ENCODE measurements around the gene WBP1L. TPM values are rescaled to one million over a fixed set of nuclear protein-coding genes. Genes with fewer than 3 reads are reported as not detected.
A peak's percentile ranks its signal among the peaks of the same experiment; 100 is the strongest.

Gene WBP1L
- total RNA-seq, 1 donor from 2014 or later, result 80.8 TPM

DNA sequence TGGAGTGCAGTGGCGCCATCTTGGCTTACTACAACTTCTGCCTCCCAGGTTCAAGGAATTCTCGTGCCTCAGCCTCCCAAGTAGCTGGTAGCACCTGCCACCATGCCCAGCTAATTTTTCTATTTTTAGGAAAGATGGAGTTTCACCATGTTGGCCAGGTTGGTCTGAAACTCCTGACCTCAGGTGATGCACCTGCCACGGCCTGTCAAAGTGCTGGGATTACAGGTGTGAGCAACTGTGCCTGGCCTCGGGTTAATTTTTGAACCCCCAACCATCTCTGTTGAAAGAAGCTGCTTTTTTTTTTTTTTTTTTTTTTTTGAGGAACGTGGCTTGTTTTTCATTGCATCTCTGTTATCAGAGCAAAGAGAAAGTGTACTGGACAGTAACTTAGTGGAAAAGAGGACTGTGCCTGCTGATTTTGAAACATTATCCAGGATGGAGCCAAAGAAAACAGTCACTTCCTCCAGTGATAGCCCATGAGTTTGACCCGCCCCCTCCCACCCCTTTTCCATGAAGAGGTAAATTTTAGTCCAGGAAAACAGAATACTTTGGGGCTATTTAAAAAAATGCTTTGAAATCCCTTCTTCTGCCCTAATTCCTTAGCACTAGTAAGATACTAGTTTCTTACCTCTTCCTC lies 38.3 kb downstream of the WBP1L start:
- Histone ChIP-seq H3K4me3 (no peak overlapping the region), H3K27ac (peak overlapping the region; percentile 79), H3K9me3 (no peaks in the 10 kb centered on the region), H3K36me3 (no peaks in the 10 kb centered on the region), H3K4me1 (peaks cover 100% of the 10 kb centered on the region), H3K27me3 (no peaks in the 10 kb centered on the region)
- intact Hi-C loops (cut with DNase I), result no loop called here
- no peak for DNase-seq (ENCODE audit: extremely low spot score in 2 of 2)
- TF ChIP-seq POLR2AphosphoS5 (IDR thresholded peaks at IDR 0.05; ENCODE audit: insufficient read depth in 1 of 2, low read depth in 1 of 2) (no peak), POLR2A (IDR thresholded peaks at IDR 0.05) (no peak)
- TF ChIP-seq, protein P1, sequence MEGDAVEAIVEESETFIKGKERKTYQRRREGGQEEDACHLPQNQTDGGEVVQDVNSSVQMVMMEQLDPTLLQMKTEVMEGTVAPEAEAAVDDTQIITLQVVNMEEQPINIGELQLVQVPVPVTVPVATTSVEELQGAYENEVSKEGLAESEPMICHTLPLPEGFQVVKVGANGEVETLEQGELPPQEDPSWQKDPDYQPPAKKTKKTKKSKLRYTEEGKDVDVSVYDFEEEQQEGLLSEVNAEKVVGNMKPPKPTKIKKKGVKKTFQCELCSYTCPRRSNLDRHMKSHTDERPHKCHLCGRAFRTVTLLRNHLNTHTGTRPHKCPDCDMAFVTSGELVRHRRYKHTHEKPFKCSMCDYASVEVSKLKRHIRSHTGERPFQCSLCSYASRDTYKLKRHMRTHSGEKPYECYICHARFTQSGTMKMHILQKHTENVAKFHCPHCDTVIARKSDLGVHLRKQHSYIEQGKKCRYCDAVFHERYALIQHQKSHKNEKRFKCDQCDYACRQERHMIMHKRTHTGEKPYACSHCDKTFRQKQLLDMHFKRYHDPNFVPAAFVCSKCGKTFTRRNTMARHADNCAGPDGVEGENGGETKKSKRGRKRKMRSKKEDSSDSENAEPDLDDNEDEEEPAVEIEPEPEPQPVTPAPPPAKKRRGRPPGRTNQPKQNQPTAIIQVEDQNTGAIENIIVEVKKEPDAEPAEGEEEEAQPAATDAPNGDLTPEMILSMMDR (IDR thresholded peaks at IDR 0.05), result no peak

DNA sequence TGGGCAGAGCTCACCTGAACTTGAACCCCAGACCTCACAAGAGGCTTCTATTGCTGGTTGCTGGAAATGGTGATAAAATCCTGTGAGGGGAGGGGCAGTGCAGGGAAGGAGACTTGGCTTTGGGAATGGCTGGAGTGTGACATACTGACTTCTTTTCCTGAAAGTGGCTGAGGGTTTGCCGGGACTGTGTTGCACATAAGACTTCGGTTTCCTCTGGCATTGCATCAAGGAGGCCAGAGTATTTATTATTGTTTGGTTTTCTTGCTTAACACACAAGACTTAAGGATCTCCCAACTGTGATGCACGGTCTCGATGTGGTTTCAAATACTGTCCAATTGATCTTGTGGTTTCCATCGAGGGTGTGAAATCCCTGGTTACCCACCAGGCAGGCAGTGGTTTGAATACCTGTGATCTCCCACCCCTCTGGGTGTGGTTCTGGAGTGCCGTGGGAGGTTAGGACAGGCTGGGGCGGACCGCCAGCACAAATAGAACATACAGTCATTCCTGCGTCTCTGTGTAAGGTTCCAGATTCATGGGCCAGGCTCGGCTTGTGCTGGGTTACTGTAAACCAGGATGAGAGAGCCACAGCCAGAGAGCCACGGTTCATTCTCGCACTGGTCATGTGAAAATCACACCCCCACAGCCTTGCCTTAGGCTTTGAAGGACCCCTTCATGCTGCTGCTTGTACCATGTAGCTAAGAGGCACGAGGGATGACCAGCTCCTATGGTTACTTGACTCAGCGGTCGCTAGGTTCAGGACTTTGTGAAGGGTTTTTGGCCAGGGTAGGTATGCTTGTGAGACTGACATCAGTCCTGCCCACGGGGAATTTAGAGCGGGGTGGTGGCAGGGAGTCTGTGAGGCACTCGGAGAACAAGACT lies 39.2 kb downstream of the WBP1L start:
- no peak for TF ChIP-seq POLR2A (IDR thresholded peaks at IDR 0.05)
- TF ChIP-seq POLR2AphosphoS5 (IDR thresholded peaks at IDR 0.05; ENCODE audit: insufficient read depth in 1 of 2, low read depth in 1 of 2), result peak; percentile 9 to 60
- intact Hi-C loops (cut with DNase I), result no loop called here
- Histone ChIP-seq H3K4me3 (peak overlapping the region; percentile 8 to 23), H3K27ac (peak overlapping the region; percentile 79), H3K9me3 (no peaks in the 10 kb centered on the region), H3K4me1 (peaks cover 98% of the 10 kb centered on the region), H3K36me3 (no peaks in the 10 kb centered on the region), H3K27me3 (no peaks in the 10 kb centered on the region)
- peak in 1 of 2 donors; percentile 97 for DNase-seq (ENCODE audit: extremely low spot score in 2 of 2)

DNA sequence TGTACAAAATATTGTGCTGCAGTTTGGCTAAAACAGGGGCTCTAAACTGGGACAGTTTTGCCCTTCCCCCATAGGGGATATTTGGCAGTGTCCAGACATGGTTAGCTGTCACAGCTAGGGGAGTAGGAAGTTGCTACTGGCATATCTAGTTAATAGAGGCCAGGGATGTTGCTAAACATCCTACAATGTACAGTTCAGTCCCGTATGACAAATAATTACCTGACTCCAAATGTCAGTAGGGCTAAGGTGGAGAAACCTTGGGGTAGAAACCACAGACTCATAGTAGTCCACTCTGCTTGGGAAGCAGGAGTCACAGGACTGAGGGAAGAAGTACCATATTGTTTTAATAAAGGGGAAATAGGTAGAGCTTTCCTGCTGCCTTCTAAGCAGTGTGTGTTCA lies 39.8 kb downstream of the WBP1L start:
- H3K27ac ChIP-seq, result peak overlapping the region; percentile 79
- peak overlapping the region in 1 of 2 donors; percentile 23 for H3K4me3 ChIP-seq
- DNase-seq (ENCODE audit: extremely low spot score in 2 of 2), result no peak
- TF ChIP-seq POLR2AphosphoS5 (IDR thresholded peaks at IDR 0.05; ENCODE audit: insufficient read depth in 1 of 2, low read depth in 1 of 2) (no peak), POLR2A (IDR thresholded peaks at IDR 0.05) (no peak)
- TF ChIP-seq, protein P1 (IDR thresholded peaks at IDR 0.05), result no peak
- no peaks in the 10 kb centered on the region for H3K9me3 ChIP-seq
- H3K36me3 ChIP-seq, result no peaks in the 10 kb centered on the region
- H3K4me1 ChIP-seq, result peaks cover 93% of the 10 kb centered on the region
- intact Hi-C loops (cut with DNase I), result no loop called here
- H3K27me3 ChIP-seq, result no peaks in the 10 kb centered on the region

DNA sequence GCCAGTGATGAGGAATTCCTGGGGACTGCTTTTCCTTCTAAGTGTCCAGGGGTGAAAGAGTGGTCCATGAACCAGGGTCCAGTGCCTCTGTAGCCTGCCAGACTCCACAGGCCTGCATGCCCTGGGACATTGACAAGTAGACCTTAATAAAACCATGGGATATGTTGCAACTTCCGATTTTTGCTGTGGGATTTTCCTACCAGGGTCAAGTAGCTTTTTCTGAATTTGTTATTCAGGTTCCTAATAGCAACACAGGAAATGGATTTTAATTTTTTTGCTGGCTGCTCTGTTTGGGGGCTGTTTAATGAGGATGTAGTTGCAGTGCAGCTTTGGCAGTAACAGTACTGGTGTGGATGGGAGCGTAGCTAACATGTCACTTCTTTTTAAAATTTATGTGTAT lies 42.1 kb downstream of the WBP1L start:
- intact Hi-C loops (cut with DNase I), result no loop called here
- no peaks in the 10 kb centered on the region for H3K9me3 ChIP-seq
- no peaks in the 10 kb centered on the region for H3K27me3 ChIP-seq
- peaks cover 83% of the 10 kb centered on the region for H3K4me1 ChIP-seq
- H3K36me3 ChIP-seq, result no peaks in the 10 kb centered on the region
- TF ChIP-seq POLR2A (IDR thresholded peaks at IDR 0.05), result no peak
- TF ChIP-seq POLR2AphosphoS5 (IDR thresholded peaks at IDR 0.05; ENCODE audit: insufficient read depth in 1 of 2, low read depth in 1 of 2), result peak in 1 of 2 donors; percentile 78
- no peak overlapping the region for H3K4me3 ChIP-seq
- peak overlapping the region; percentile 70 for H3K27ac ChIP-seq
- DNase-seq (ENCODE audit: extremely low spot score in 2 of 2), result no peak

DNA sequence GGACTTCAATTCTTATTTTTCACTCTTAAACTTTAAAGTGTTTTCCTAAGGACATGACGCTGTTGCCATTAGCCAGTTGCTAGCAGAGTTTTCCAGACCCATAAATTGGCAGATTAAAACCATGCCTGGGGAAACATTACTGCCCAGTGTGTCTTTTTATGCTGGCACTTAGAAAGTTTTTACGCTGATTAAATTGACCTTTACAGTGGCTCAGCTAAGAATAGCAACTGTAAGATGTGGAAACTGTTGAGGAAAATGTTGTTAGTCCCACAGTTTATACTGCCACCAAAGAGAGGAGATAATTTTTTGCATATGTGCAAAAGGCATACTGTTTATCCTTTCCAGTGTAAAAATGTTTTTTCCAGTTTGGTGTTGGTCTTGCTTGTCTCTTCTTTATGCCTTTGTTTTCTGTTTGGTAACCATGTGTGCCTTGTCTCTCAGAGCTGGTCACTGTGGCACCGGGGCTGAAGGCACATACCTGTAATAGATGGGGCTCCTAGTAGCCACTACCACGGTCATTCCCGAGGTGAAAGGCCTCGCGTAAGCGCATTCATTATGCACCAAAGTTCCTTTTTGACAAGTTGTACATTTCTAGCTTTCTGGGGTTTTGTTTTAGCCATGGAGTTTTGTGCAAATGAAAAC lies 48.1 kb downstream of the WBP1L start:
- Histone ChIP-seq H3K9me3 (no peaks in the 10 kb centered on the region), H3K4me3 (no peak overlapping the region), H3K27me3 (no peaks in the 10 kb centered on the region), H3K4me1 (peaks cover 79% of the 10 kb centered on the region), H3K27ac (peak overlapping the region; percentile 36), H3K36me3 (no peaks in the 10 kb centered on the region)
- DNase-seq (ENCODE audit: extremely low spot score in 2 of 2), result no peak
- TF ChIP-seq, protein P1 (IDR thresholded peaks at IDR 0.05), result no peak
- TF ChIP-seq POLR2A (IDR thresholded peaks at IDR 0.05), result no peak
- no peak for TF ChIP-seq POLR2AphosphoS5 (IDR thresholded peaks at IDR 0.05; ENCODE audit: insufficient read depth in 1 of 2, low read depth in 1 of 2)
- intact Hi-C loops (cut with DNase I), result no loop called here

All from vagina (tissue), 2 donors.